HG03066 (cell line): ENCODE results near the gene RPS3A.
A peak's percentile ranks its signal among the peaks of the same experiment; 100 is the strongest.
"Not testable (repeated sequence)": the region's sequence is repeated elsewhere in the genome, so short reads cannot be mapped to it uniquely, and the experiment has no call there.

Source experiments
- ATAC-seq: cut with Tn5 transposase; IDR thresholded peaks from one replicate; pipeline ENCODE4 v1.9.1; 2021; ENCODE audit warnings: low read depth; ENCODE audit not compliant: unreplicated experiment

Gene RPS3A

GRCh38 chr4:151114338-151114737, 14.9 kb downstream of the RPS3A start:
- no peak for ATAC-seq

- no peak for ATAC-seq
These were observed 15.6 kb downstream of the RPS3A start for GRCh38 chr4:151114986-151115385.

GRCh38 chr4:151117371-151117962, 18.0 kb downstream of the RPS3A start:
- ATAC-seq: peak; percentile 96

GRCh38 chr4:151129796-151130195, 30.4 kb downstream of the RPS3A start:
- no peak for ATAC-seq

GRCh38 chr4:151133311-151133710, 33.9 kb downstream of the RPS3A start:
- ATAC-seq: no peak

GRCh38 chr4:151136048-151136447, 36.6 kb downstream of the RPS3A start:
- not testable (repeated sequence) for ATAC-seq

- ATAC-seq: no peak
These were observed 40.4 kb downstream of the RPS3A start for GRCh38 chr4:151139814-151140213.

- no peak for ATAC-seq
These were observed 43.3 kb downstream of the RPS3A start for GRCh38 chr4:151142758-151143157.

GRCh38 chr4:151143162-151143561, 43.7 kb downstream of the RPS3A start:
- ATAC-seq: no peak

GRCh38 chr4:151143811-151144210, 44.4 kb downstream of the RPS3A start:
- no peak for ATAC-seq

GRCh38 chr4:151144329-151145072, 45.1 kb downstream of the RPS3A start:
- no peak for ATAC-seq

- no peak for ATAC-seq
These were observed 47.6 kb downstream of the RPS3A start for GRCh38 chr4:151147000-151147399.

GRCh38 chr4:151148261-151148660, 48.8 kb downstream of the RPS3A start:
- no peak for ATAC-seq

GRCh38 chr4:151150821-151151580, 51.6 kb downstream of the RPS3A start:
- ATAC-seq: no peak

GRCh38 chr4:151152028-151152427, 52.6 kb downstream of the RPS3A start:
- no peak for ATAC-seq

GRCh38 chr4:151153585-151153984, 54.2 kb downstream of the RPS3A start:
- ATAC-seq: no peak
